K562 (cell line): Measurements from ENCODE around the gene COL4A2. TPM values are rescaled to one million over a fixed set of nuclear protein-coding genes. Genes with fewer than 3 reads are reported as not detected.

Experiments used
- EP300 ChIP-seq: IDR thresholded peaks from 2 replicates; pipeline ENCODE4 v1.6.1; 2012; ENCODE audit warnings: low read length, improper control_type of control experiment
- KLF1 ChIP-seq: fragments of 450-650 bp; IDR thresholded peaks from 2 replicates; pipeline ENCODE4 v1.6.1; 2016; ENCODE audit warnings: missing genetic modification characterization, missing compliant biosample characterization
- MTA1 ChIP-seq: fragments of 450-650 bp; IDR thresholded peaks from 2 replicates; pipeline ENCODE4 v1.6.1; 2017; ENCODE audit warnings: borderline replicate concordance
- NCOR1 ChIP-seq: fragments of 450-650 bp; IDR thresholded peaks from 2 replicates; pipeline ENCODE4 v1.6.1; 2016; ENCODE audit warnings: mild to moderate bottlenecking, moderate library complexity
- NFATC3 ChIP-seq: fragments of 450-650 bp; IDR thresholded peaks from 2 replicates; pipeline ENCODE4 v1.6.1; 2017; ENCODE audit warnings: mild to moderate bottlenecking
- OTX1 ChIP-seq: fragments of 450-650 bp; formaldehyde crosslinking; IDR thresholded peaks from 2 replicates; pipeline ENCODE4 v1.4.0; 2022; ENCODE audit warnings: mild to moderate bottlenecking
- RAD51 ChIP-seq: fragments of 450-650 bp; IDR thresholded peaks from 2 replicates; pipeline ENCODE4 v1.7.1; 2016; ENCODE audit warnings: low read depth, mild to moderate bottlenecking, borderline replicate concordance
- ZC3H11A ChIP-seq: IDR thresholded peaks from 2 replicates; pipeline ENCODE4 v1.6.1; 2012; ENCODE audit warnings: low read depth, low read length, improper control_type of control experiment
- polyA plus RNA-seq, 8 experiments: library from polyadenylated mRNA; depleted of rRNA in 4 of 8; stranded (reverse) in 5 of 8; unstranded in 3 of 8; fragments of >200 nt; fragmentation: Nextera tagmentation in 2 of 8; fragmentation: Illumina TruSeq in 1 of 8; extraction: Ambion mirVana in 2 of 8; extraction: Trizol in 1 of 8; gene quantifications; 2 replicates each; pipeline versions ENCODE4 v1.2.1 to v1.2.3, GENCODE V29; 2011 to 2014; ENCODE audit warnings: inconsistent platforms in 1 of 8, missing spikeins in 1 of 8
- total RNA-seq, 7 experiments: library from RNA; depleted of rRNA in 6 of 7; stranded (reverse); fragments of >200 nt in 6 of 7; fragmentation: Illumina TruSeq in 2 of 7; extraction: Trizol in 2 of 7; gene quantifications; 2 replicates each; pipeline versions ENCODE4 v1.2.1 to v1.2.3, GENCODE V29; 2011 to 2021; ENCODE audit warnings: low replicate concordance in 1 of 7
- TF ChIP-seq, protein P1 (sequence below): fragments of 450-650 bp; IDR thresholded peaks from 2 replicates; pipeline ENCODE4 v1.6.1; 2016; ENCODE audit warnings: borderline replicate concordance
- TF ChIP-seq, protein P2 (sequence below), 2 experiments: IDR thresholded peaks; 2 replicates each; pipeline ENCODE4 v1.6.1; 2011; ENCODE audit warnings: borderline replicate concordance in 1 of 2, control low read depth in 1 of 2, low read depth in 1 of 2, low read length in 1 of 2, mild to moderate bottlenecking in 1 of 2, mixed read lengths in 1 of 2, moderate library complexity in 1 of 2; ENCODE audit not compliant: insufficient read depth in 1 of 2, insufficient read length in 1 of 2, poor library complexity in 1 of 2, severe bottlenecking in 1 of 2; ENCODE audit errors: extremely low read depth in 1 of 2
- TF ChIP-seq, protein P3 (sequence below): fragments of 250-450 bp; sonication (Bioruptor Pico); IDR thresholded peaks from 2 replicates; pipeline ENCODE4 v1.8.0; 2021; ENCODE audit warnings: moderate library complexity, mild to moderate bottlenecking, inconsistent platforms

The COL4A2 gene
- total and polyA plus RNA-seq, 9 of the 15 experiments (the other 6 are each of a cell fraction or from before 2014, with no cell fraction given): 0.13 to 15.2 (median 8.1) TPM

DNA sequence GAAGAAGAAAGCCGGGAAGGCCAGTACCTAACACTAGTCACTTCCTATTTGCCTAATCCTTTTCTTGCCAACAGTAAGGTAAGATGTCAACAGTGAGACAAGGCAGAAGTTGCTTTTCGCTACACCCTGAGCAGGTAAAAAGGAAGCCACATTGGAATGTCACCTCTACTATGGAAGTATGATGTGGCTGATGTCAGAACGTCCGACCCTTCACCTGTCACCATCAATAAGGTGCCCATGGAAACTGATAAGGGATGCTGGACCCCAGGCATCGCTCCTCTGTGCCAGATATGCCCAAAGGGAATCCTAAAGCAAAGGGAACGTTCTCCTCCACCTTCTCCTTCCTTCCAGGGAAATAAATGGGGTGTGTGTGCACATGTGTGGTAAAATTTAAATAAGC lies 34.4 kb upstream of the COL4A2 start (continued):
- TF ChIP-seq, protein P1, sequence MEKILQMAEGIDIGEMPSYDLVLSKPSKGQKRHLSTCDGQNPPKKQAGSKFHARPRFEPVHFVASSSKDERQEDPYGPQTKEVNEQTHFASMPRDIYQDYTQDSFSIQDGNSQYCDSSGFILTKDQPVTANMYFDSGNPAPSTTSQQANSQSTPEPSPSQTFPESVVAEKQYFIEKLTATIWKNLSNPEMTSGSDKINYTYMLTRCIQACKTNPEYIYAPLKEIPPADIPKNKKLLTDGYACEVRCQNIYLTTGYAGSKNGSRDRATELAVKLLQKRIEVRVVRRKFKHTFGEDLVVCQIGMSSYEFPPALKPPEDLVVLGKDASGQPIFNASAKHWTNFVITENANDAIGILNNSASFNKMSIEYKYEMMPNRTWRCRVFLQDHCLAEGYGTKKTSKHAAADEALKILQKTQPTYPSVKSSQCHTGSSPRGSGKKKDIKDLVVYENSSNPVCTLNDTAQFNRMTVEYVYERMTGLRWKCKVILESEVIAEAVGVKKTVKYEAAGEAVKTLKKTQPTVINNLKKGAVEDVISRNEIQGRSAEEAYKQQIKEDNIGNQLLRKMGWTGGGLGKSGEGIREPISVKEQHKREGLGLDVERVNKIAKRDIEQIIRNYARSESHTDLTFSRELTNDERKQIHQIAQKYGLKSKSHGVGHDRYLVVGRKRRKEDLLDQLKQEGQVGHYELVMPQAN: no peak
- no peak for TF ChIP-seq NCOR1
- no peak for TF ChIP-seq EP300
- no peak for TF ChIP-seq MTA1
- TF ChIP-seq RAD51: no peak
- no peak for TF ChIP-seq KLF1 (tag)
- TF ChIP-seq NFATC3: no peak
- TF ChIP-seq ZC3H11A: no peak
- TF ChIP-seq, protein P2, sequence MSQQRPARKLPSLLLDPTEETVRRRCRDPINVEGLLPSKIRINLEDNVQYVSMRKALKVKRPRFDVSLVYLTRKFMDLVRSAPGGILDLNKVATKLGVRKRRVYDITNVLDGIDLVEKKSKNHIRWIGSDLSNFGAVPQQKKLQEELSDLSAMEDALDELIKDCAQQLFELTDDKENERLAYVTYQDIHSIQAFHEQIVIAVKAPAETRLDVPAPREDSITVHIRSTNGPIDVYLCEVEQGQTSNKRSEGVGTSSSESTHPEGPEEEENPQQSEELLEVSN (IDR thresholded peaks at IDR 0.05; ENCODE audit: borderline replicate concordance in 1 of 2, extremely low read depth in 1 of 2, insufficient read depth in 1 of 2, insufficient read length in 1 of 2, low read depth in 1 of 2, low read length in 1 of 2, poor library complexity in 1 of 2, severe bottlenecking in 1 of 2): no peak
- TF ChIP-seq OTX1 (CRISPR knock-in tag): no peak
- TF ChIP-seq, protein P3, sequence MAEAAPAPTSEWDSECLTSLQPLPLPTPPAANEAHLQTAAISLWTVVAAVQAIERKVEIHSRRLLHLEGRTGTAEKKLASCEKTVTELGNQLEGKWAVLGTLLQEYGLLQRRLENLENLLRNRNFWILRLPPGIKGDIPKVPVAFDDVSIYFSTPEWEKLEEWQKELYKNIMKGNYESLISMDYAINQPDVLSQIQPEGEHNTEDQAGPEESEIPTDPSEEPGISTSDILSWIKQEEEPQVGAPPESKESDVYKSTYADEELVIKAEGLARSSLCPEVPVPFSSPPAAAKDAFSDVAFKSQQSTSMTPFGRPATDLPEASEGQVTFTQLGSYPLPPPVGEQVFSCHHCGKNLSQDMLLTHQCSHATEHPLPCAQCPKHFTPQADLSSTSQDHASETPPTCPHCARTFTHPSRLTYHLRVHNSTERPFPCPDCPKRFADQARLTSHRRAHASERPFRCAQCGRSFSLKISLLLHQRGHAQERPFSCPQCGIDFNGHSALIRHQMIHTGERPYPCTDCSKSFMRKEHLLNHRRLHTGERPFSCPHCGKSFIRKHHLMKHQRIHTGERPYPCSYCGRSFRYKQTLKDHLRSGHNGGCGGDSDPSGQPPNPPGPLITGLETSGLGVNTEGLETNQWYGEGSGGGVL (CRISPR knock-in tag): no peak
- TF ChIP-seq, all 486 proteins: peak for 0
